Esophagus squamous epithelium (tissue), 4 donors: Measurements from ENCODE around the gene SNX24.

Experiments
- CTCF ChIP-seq, 6 experiments: fragments of 450-650 bp in 4 of 6; fragments of 200-600 bp in 2 of 6; sonication (generic) in 2 of 6; IDR thresholded peaks; one replicate each; pipeline ENCODE4 v1.5.1; 2016 to 2019; ENCODE audit warnings: antibody characterized with exemption in 6 of 6, mild to moderate bottlenecking in 4 of 6, moderate library complexity in 4 of 6
- POLR2A ChIP-seq, 4 donors: fragments of 450-650 bp; IDR thresholded peaks; one replicate each; pipeline ENCODE4 v1.6.1; 2017; ENCODE audit warnings: antibody characterized with exemption in 4 of 4, mild to moderate bottlenecking in 4 of 4, moderate library complexity in 3 of 4

GRCh38 chr5:122885045-122885517 is 39.7 kb downstream of the SNX24 start:
- no peak for TF ChIP-seq CTCF (IDR thresholded peaks at IDR 0.05)
- no peak for TF ChIP-seq POLR2A (IDR thresholded peaks at IDR 0.05)
